Trophoblast cell (in vitro differentiated cells and primary cell): Measurements from ENCODE around the gene FYN.

Experiments
- DNase-seq, 2 donors: peaks; one replicate each; pipeline ENCODE4 v3.0.0-alpha.2; 2016
- H2AFZ ChIP-seq: 2 replicates; pipeline ENCODE4 v1.6.1; 2013; ENCODE audit warnings: low read length, moderate library complexity, mild to moderate bottlenecking; ENCODE audit not compliant: insufficient read depth, poor library complexity
- H2AK5ac ChIP-seq: 2 replicates; pipeline ENCODE4 v1.6.1; 2013; ENCODE audit warnings: mild to moderate bottlenecking, low read length
- H2BK120ac ChIP-seq: 2 replicates; pipeline ENCODE4 v1.6.1; 2013; ENCODE audit warnings: low read length, mild to moderate bottlenecking, moderate library complexity; ENCODE audit not compliant: insufficient read depth, poor library complexity
- H2BK12ac ChIP-seq: 2 replicates; pipeline ENCODE4 v1.6.1; 2013; ENCODE audit warnings: mild to moderate bottlenecking, low read length, moderate library complexity
- H2BK5ac ChIP-seq: 2 replicates; pipeline ENCODE4 v1.6.1; 2013; ENCODE audit warnings: low read length, low read depth, moderate library complexity, mild to moderate bottlenecking; ENCODE audit not compliant: poor library complexity
- H3K14ac ChIP-seq: 2 replicates; pipeline ENCODE4 v1.6.1; 2013; ENCODE audit warnings: mild to moderate bottlenecking, low read length
- H3K18ac ChIP-seq: 2 replicates; pipeline ENCODE4 v1.6.1; 2013; ENCODE audit warnings: mild to moderate bottlenecking, low read length
- H3K23ac ChIP-seq: 2 replicates; pipeline ENCODE4 v1.6.1; 2013; ENCODE audit warnings: low read length
- H3K27ac ChIP-seq: 2 replicates; pipeline ENCODE4 v1.5.1; 2013; ENCODE audit warnings: low read depth, mild to moderate bottlenecking, inconsistent platforms, low read length, moderate library complexity
- H3K27me3 ChIP-seq: 2 replicates; pipeline ENCODE4 v1.6.1; 2013; ENCODE audit warnings: inconsistent platforms, mild to moderate bottlenecking, low read length, moderate library complexity; ENCODE audit not compliant: insufficient read depth
- H3K36me3 ChIP-seq, 2 experiments: 1 replicate in 1 of 2; 2 replicates in 1 of 2; pipeline ENCODE4 v1.6.1; 2013; ENCODE audit warnings: low read length in 2 of 2, mild to moderate bottlenecking in 2 of 2, moderate library complexity in 1 of 2; ENCODE audit not compliant: insufficient read depth in 2 of 2, control insufficient read depth in 1 of 2
- H3K4ac ChIP-seq: 2 replicates; pipeline ENCODE4 v1.6.1; 2013; ENCODE audit warnings: low read depth, mild to moderate bottlenecking, low read length, moderate library complexity
- H3K4me1 ChIP-seq, 2 experiments: 1 replicate in 1 of 2; 2 replicates in 1 of 2; pipeline ENCODE4 v1.6.1; 2013; ENCODE audit warnings: low read length in 2 of 2, mild to moderate bottlenecking in 2 of 2, moderate library complexity in 1 of 2; ENCODE audit not compliant: insufficient read depth in 2 of 2, control insufficient read depth in 1 of 2
- H3K4me2 ChIP-seq: 2 replicates; pipeline ENCODE4 v1.6.1; 2013; ENCODE audit warnings: inconsistent platforms, mild to moderate bottlenecking, low read length, moderate library complexity
- H3K4me3 ChIP-seq: 2 replicates; pipeline ENCODE4 v1.5.1; 2013; ENCODE audit warnings: mild to moderate bottlenecking, low read depth, low read length, inconsistent platforms
- H3K79me1 ChIP-seq: one replicate; pipeline ENCODE4 v1.6.1; 2013; ENCODE audit warnings: low read length
- H3K79me2 ChIP-seq: 2 replicates; pipeline ENCODE4 v1.6.1; 2013; ENCODE audit warnings: low read length, mild to moderate bottlenecking; ENCODE audit not compliant: control insufficient read depth, insufficient read depth, poor library complexity
- H3K9ac ChIP-seq: 2 replicates; pipeline ENCODE4 v1.6.1; 2013; ENCODE audit warnings: mild to moderate bottlenecking, low read length
- H3K9me3 ChIP-seq: 2 replicates; pipeline ENCODE4 v1.6.1; 2013; ENCODE audit warnings: low read depth, mild to moderate bottlenecking, control low read depth, inconsistent platforms, low read length; ENCODE audit not compliant: insufficient read depth
- H4K12ac ChIP-seq: 2 replicates; pipeline ENCODE4 v1.6.1; 2013; ENCODE audit warnings: low read depth, mild to moderate bottlenecking, low read length, moderate library complexity
- H4K8ac ChIP-seq: 2 replicates; pipeline ENCODE4 v1.6.1; 2013; ENCODE audit warnings: low read depth, mild to moderate bottlenecking, low read length, moderate library complexity
- H4K91ac ChIP-seq: one replicate; pipeline ENCODE4 v1.6.1; 2013; ENCODE audit warnings: low read depth, mild to moderate bottlenecking, low read length, moderate library complexity
- WGBS: extraction: QIAGEN DNeasy Blood & Tissue Kit; methylation state at CpG from one replicate; pipeline ENCODE4 v1.1.7; 2013; ENCODE audit warnings: missing lambda C conversion rate; ENCODE audit not compliant: insufficient read length, insufficient coverage; ENCODE audit errors: extremely low coverage; 5-methylcytosine and 5-hydroxymethylcytosine counted together

FYN gene

DNA sequence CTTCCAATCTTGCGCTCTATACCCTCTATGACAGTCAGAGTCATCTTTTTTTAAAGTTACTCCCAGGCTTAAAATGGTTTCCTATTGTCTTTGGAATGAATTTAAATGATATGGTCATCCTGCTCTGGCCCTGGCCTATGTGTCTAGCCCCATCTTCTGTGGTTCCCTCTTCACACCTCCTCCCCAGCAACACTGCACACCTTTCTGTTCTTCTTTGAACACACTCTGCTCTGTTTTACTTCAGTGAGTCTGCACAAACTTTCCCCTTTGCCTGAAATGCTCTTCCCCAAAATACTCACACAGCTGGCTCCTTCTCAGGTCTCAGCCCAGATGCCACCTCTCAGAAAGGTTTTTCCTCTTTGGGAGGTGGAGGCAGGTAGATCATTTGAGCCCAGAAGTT is 132.7 kb downstream of the FYN start:
- H3K79me2 ChIP-seq = no peaks in the 10 kb centered on the region
- no peak overlapping the region for H2BK5ac ChIP-seq
- no peaks in the 10 kb centered on the region for H3K79me1 ChIP-seq
- no peak overlapping the region for H3K9ac ChIP-seq
- no peak overlapping the region for H3K14ac ChIP-seq
- DNase-seq = no peak
- no peak overlapping the region for H3K27ac ChIP-seq
- peaks cover 2 to 10% of the 10 kb centered on the region in 2 experiments for H3K4me1 ChIP-seq
- H3K27me3 ChIP-seq = no peaks in the 10 kb centered on the region
- H4K12ac ChIP-seq = no peak overlapping the region
- no peak overlapping the region for H4K91ac ChIP-seq
- H3K4me2 ChIP-seq = no peak overlapping the region
- H2BK120ac ChIP-seq = no peak overlapping the region
- no peak overlapping the region for H3K18ac ChIP-seq
- H3K9me3 ChIP-seq = no peaks in the 10 kb centered on the region
- no peak overlapping the region for H2BK12ac ChIP-seq
- H2AFZ ChIP-seq = no peak overlapping the region
- no peak overlapping the region for H2AK5ac ChIP-seq
- WGBS = no CpG with 5 or more reads among the region's 1 CpG
- no peak overlapping the region for H3K4ac ChIP-seq
- H3K36me3 ChIP-seq = no peaks in the 10 kb centered on the region
- no peak overlapping the region for H3K4me3 ChIP-seq
- H4K8ac ChIP-seq = no peak overlapping the region
- H3K23ac ChIP-seq = no peak overlapping the region

DNA sequence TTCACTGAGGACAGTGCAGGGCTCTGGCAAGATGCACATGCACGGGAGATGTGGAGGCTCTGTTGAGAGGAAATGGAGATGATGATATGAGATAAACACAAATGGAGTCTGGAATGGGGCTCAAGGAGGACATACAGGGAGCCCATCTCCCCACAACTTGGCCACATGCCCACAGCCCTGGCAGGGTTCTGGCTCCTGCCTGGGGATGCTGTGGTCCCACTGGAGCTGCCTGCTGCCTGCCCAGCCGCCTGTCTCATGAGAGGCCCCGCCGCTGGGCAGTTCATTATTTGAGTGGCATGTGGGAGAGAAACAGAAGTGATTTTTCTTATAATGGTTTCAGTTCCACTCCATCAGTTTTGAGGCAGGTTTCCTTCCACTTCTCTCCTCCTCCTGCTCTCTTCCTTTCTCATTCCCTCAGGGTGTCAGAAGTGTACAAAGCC is 134.0 kb downstream of the FYN start:
- no peak overlapping the region for H3K23ac ChIP-seq
- no peak overlapping the region for H4K8ac ChIP-seq
- H3K4ac ChIP-seq = no peak overlapping the region
- H2BK12ac ChIP-seq = no peak overlapping the region
- H4K12ac ChIP-seq = no peak overlapping the region
- no peak overlapping the region for H2BK5ac ChIP-seq
- DNase-seq = no peak
- H3K4me1 ChIP-seq = peaks cover 2 to 7% of the 10 kb centered on the region in 2 experiments
- no peaks in the 10 kb centered on the region for H3K9me3 ChIP-seq
- no peaks in the 10 kb centered on the region for H3K36me3 ChIP-seq
- no peak overlapping the region for H3K4me3 ChIP-seq
- no peak overlapping the region for H3K4me2 ChIP-seq
- H2BK120ac ChIP-seq = no peak overlapping the region
- H4K91ac ChIP-seq = no peak overlapping the region
- no peak overlapping the region for H3K27ac ChIP-seq
- no peak overlapping the region for H2AFZ ChIP-seq
- H3K14ac ChIP-seq = no peak overlapping the region
- no peaks in the 10 kb centered on the region for H3K79me1 ChIP-seq
- H3K9ac ChIP-seq = no peak overlapping the region
- no peak overlapping the region for H2AK5ac ChIP-seq
- no peaks in the 10 kb centered on the region for H3K79me2 ChIP-seq
- H3K18ac ChIP-seq = no peak overlapping the region
- WGBS = no CpG with 5 or more reads among the region's 4 CpGs
- H3K27me3 ChIP-seq = no peaks in the 10 kb centered on the region

DNA sequence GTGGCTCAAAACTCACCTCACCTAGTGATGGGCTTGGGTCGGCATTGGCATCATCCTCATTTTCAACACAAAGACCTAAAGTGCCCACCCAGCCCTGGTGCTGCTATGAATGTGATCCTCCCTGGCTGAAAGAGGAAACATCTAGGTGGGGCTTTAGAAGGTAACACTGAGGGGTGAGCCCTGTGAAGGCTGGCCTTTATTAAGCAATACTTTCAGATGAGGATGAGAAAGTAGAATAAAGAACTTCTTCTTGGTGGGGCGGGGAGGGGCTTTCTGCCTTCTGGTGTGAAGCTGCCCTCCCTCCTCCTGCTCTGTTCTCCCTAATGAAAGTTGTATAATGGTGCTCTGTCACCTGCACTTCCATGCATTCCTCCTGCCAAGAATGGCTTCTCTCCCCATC is 134.6 kb downstream of the FYN start:
- Histone ChIP-seq H3K9me3 (no peaks in the 10 kb centered on the region), H4K12ac (no peak overlapping the region), H2BK5ac (no peak overlapping the region), H4K8ac (no peak overlapping the region), H2AFZ (no peak overlapping the region), H3K79me2 (no peaks in the 10 kb centered on the region), H3K4me1 (peaks cover 2 to 7% of the 10 kb centered on the region in 2 experiments), H3K4me3 (no peak overlapping the region), H3K27me3 (no peaks in the 10 kb centered on the region), H3K4ac (no peak overlapping the region), H3K79me1 (no peaks in the 10 kb centered on the region), H3K4me2 (no peak overlapping the region), H3K36me3 (no peaks in the 10 kb centered on the region), H2BK12ac (no peak overlapping the region), H3K18ac (no peak overlapping the region), H2AK5ac (no peak overlapping the region), H3K27ac (no peak overlapping the region), H2BK120ac (no peak overlapping the region), H3K9ac (no peak overlapping the region), H3K14ac (no peak overlapping the region), H4K91ac (no peak overlapping the region), H3K23ac (no peak overlapping the region)
- WGBS = no CpG with 5 or more reads among the region's 2 CpGs
- DNase-seq = no peak

DNA sequence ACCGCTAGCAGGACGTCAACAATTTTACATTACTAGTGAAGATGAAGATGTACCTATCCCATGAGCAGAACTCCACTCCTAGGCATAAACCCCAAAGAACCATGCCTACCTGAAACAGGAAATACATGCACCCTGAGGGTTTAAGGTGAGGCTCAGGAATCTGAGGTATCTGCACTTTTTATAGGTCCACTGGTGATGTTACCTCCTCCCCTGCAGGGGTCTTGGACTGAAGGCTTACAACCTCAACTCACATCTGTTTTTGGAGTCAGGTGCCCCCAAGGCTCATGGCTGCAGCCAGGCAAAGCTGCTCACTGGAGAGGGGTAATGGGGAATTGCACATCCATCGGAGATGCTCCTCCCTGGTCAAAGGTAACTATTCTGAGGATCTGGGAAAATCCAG is 135.1 kb downstream of the FYN start:
- Histone ChIP-seq H4K91ac (no peak overlapping the region), H4K12ac (no peak overlapping the region), H3K4me3 (no peak overlapping the region), H3K79me1 (no peaks in the 10 kb centered on the region), H3K9ac (no peak overlapping the region), H3K9me3 (no peaks in the 10 kb centered on the region), H3K27me3 (no peaks in the 10 kb centered on the region), H3K4me2 (no peak overlapping the region), H2AK5ac (no peak overlapping the region), H2BK12ac (no peak overlapping the region), H3K23ac (no peak overlapping the region), H3K14ac (no peak overlapping the region), H3K27ac (no peak overlapping the region), H2AFZ (no peak overlapping the region), H3K79me2 (no peaks in the 10 kb centered on the region), H3K36me3 (no peaks in the 10 kb centered on the region), H2BK5ac (no peak overlapping the region), H3K4ac (no peak overlapping the region), H2BK120ac (no peak overlapping the region), H4K8ac (no peak overlapping the region), H3K18ac (no peak overlapping the region), H3K4me1 (peaks cover 2 to 7% of the 10 kb centered on the region in 2 experiments)
- no peak for DNase-seq
- no CpG with 5 or more reads among the region's 3 CpGs for WGBS
